Activated CD4-positive, alpha-beta T cell treated with anti-CD3 and anti-CD28 coated beads for 48 hours (primary cell): ENCODE data around the gene CHST15.

ENCODE experiments used
- DNase-seq: peaks from one replicate; pipeline ENCODE4 v3.0.0-alpha.2; 2020

Gene CHST15, protein sequence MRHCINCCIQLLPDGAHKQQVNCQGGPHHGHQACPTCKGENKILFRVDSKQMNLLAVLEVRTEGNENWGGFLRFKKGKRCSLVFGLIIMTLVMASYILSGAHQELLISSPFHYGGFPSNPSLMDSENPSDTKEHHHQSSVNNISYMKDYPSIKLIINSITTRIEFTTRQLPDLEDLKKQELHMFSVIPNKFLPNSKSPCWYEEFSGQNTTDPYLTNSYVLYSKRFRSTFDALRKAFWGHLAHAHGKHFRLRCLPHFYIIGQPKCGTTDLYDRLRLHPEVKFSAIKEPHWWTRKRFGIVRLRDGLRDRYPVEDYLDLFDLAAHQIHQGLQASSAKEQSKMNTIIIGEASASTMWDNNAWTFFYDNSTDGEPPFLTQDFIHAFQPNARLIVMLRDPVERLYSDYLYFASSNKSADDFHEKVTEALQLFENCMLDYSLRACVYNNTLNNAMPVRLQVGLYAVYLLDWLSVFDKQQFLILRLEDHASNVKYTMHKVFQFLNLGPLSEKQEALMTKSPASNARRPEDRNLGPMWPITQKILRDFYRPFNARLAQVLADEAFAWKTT

DNA sequence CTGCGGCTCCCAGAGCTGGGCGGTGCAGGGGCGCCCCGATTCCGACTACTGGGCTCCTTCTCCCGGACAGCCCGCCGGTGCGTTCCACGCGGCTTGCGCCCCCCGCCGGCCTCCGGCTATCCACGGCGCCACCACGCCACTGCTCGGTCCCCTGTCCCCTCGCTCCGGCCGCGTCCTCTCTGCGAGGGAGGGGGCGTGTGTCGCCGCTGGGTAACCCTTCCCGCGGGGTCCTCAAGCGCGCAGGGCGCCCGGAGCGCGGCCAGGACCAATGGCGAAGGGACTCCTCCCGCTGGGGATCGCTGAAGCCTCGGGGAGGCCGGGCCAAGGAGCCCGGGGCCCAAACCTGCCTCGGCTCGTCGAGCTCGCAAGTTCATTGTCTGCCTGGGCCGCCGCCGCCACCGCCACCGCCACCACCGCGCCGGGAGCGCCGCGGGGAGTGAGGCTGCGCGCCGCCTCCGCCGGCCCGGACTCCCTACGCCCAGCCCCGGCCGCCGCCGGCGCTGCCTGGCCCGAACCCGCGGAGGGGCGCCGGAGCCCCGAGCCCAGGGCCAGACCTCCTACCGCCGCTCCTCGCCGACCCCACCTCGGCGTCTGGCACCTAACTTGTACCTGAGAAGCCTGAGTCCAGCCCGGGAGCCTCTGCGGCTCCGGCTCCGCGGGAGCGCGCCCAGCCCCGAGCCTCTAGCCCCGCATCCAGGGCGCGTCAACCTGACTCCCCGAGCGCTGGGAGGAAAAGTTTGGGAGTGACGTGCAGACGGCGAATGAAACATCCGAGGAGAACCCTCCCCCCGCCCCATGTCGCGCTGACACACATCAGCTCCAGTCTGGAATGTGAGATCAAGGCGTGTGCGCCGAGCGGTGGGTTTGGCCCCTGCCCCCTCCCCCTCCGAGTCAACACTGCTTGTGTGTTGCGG, at the start of gene CHST15:
TSS of gene CHST15 (minus strand) at position 739 of the 914 bp plus-strand sequence. CDS start 47,386 bp downstream, outside the sequence.
- DNase-seq = peak; percentile 19

DNA sequence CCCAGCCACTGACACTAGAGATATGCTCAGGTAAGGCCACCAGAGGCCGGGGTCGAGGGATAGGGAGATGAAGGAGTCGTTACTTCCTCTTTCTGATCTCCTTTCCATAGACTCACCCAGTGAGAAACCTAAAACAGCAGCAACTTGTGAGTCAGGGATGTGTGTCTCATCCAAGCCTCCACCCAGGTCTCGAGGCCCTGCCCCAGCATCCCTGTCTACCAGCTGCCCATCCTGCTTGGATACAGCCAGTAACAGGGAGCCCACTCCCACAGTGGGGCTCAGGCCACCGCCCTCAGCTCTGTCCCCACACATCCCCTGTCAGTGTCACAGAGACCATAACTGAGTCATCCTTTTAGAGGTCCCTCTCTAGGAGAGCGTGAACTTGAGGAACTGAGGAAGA, 49.6 kb upstream of the CHST15 start:
- DNase-seq = no peak

DNA sequence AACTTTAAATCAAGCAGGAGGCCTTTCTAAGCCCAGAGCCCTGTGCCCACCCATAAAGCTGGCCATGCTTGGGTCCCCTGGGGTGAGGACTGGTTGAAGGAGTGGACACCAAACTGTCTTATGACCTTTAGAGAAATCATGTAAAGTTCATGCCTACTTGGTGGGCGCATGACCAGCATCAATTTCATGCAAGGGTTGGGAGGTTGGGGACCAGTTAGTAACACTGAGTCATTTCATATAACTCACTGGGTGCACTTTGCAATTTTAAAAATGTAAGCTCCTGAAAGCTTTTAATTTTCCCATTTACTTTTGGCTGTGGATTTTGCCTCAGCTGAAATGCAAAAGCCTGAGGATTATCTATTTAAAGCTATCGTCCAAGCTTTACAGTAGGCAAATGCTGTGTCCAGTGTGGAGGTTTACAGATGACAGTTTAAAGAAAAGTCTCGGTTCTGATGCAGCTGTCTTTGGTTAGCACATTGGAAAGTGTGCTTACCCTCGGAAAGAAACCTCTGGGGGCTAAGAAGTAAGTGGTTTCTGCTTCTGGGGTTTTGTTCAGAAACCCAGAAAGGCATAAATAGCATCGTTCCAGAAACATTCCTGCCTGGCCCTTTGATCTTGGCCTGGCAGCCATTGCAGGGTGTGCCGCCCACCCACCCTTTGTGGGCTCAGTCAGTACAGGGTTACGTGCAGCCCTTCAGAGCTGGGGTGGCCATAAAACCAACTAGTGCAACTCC, 48.8 kb upstream of the CHST15 start:
- DNase-seq = no peak

DNA sequence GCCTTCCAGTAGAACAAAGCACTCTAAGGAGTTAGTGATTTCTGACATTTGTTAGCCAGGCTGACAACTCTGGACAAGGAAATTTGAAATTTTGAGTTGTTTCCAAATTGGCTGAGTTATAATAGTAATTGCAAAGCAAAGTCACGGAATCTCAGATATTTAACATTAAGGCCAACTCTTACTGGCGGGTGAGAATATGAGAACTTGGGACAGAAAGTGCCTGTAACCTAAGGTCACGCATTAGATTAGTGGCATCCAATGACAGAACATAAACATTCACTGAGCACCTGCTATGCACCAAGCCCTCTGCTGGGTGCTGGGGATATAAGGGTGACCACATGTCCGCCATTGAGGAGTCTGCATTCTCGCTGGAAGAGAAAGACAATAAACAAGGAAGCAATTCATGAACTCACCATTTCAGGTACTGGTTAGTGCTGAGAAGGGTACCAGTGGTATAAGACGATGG, 45.5 kb upstream of the CHST15 start:
- no peak for DNase-seq

DNA sequence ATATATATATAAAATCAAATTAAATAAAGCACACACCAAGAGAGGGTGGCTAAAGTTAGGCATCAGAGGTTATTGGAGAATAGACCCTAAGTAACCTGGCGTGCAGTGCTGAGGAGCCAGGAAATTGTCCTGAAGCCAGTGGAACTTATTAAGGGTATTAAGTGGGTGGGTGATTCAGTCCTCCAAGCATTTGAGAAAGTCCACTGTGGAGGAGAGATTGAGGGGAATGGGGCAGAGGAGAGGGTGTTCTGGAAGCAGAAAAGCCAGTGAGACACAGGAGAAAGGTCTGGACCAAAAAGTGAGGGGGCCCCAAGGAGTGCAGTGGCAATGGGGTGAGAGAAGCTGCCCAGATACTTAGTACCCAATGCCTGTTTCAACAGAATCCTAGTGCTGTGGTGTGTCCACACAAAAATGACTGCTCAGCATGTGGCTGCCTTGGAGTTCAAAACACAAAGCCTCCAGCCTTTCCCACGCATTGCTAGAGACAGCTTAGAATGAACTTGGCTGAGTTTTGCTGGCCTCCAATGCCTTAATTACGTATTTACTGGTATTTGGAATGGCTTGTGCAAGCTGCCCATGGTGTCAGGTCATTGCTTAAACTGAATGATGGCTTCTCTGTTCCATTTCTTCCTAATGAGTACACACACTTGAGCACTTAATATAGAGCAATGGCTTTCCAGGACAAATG, 44.9 kb upstream of the CHST15 start:
- DNase-seq = no peak

DNA sequence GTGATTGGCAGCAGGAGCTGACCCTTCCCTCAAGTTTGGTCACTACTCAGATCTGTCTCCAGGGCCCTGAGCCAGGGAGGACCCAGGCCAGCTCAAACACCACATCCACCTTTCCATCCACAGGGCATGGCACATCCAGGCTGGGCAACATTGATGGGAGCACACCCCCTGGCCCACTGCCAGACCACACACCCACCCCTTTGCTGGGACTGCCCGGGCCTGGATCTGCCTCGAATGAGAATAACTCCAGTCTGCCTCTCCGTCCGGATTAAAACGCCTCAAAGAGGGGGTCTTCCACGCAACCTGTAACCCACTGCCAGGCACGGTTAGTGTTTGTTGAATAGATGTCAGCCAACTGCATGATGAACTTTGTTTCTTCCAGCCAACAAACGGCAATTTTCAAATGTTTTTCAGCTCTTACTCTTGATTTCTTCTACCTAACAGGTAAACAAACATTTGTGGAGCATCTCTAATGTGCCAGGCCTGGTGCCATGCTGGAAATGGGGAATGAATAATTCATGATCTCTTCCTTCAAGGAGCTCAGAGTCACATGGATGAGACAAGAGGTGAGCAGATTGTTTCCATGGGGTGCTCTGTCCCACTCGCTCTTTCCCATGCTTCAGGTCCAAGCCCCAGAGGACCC, 41.0 kb upstream of the CHST15 start:
- no peak for DNase-seq

DNA sequence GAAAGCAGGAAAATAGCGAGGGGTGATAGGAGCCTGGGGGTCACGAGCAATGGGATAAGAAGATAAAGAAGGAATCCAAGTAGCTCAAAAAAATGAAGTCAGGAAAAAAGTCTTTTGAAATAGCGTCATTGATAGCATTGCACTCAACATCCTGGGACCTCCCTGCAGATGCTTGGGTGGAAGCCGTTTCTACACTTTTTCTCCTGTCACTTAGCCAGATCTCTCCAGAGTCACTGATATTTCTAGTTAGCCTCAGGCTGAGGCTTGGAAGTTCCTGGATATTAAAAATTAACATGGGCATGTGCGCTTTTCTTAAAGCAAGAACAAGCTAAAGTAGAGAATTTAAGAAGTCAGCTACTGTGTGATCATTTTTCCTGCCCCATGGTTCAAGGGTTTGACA, 39.5 kb upstream of the CHST15 start:
- no peak for DNase-seq

DNA sequence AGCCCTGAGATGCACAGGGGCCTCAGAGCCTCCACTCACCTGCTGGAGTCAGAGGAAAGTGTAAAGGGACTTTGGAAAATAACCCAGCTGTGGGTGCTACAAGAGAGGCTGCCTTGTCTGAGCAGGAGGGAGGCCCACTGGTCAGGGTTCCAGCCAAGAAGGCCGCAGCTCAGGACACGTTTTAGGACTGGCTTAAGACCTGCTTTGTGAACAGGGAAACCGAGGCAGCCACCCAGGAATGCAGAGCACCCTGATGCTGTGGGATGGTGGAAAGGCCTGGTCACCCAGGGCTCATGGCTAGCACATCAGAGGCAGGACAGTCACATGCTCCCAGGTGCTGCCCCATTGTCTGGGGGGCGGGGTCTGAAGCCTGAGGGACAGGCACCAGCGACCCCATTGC, 38.9 kb upstream of the CHST15 start:
- DNase-seq = no peak

DNA sequence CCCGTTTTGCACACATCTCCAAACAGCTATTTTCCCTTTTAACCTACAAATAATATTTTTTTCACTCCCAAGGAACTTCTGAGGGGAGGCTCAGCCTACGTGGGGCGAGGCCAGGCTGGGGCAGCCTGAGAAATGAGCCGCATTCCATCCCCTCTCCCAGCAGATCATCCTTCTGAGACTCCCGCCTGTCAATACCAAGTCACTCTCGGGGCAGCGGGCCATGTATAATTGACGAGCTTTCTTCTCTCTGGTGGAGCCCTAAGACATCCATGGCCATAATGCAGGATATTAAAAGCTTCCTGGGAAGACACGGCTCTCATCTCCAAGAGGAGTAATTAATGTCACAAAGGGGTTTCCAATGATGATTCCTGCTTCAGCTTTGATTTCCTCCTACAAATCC, 37.8 kb upstream of the CHST15 start:
- no peak for DNase-seq

DNA sequence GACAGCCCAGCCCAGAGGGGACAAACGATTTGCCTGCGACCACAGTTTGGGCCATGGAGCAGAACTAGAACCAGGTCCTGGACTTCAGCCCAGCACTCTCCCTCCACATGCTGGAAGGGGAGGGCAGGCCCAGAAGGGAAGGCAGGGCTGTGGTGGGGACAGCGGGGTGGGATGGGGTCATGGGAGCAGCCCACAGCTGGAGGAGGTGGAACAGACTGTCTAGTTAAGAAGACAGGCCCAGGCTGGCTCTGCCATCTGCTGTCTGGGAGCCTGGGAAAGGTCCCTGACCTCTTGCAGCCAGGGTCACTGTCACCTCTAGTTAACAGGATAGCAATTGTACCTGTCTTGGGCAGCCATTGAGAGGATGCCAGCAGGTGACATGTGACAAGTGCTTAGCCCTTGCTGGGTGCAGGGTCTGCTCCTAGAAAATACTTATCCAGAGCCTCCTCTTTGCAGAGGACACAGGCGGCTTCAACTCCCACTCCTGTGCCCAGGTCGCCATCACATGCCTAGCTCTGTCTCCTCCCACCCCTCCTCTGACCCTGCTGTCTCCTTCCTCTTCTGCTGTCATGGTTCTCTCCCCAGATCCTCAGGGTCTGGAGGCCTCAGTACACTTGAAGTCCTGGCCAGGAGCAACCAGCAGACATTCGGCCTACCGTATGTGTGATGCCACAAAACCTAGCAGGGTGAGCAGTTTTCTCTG, 37.0 kb upstream of the CHST15 start:
- DNase-seq = no peak

DNA sequence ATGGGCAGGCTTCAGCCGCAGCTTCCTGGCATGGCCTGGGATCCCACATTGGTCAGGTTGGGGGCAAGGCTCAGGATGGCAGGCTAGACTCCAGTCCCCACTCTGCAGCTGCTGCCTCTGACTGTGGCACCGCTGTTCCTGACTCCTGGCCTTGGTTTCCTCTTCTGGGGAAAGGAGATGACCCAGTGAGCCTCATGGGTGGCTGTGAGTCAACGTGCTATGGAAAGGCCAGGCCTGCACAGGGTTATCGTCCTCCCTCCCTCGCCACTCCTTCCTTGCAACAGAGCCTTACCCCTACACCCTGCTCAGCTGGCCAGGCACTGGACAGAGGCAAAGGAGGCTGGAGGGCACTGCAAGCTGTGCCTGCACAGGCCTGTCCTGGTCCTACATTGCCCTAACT, 36.1 kb upstream of the CHST15 start:
- no peak for DNase-seq

DNA sequence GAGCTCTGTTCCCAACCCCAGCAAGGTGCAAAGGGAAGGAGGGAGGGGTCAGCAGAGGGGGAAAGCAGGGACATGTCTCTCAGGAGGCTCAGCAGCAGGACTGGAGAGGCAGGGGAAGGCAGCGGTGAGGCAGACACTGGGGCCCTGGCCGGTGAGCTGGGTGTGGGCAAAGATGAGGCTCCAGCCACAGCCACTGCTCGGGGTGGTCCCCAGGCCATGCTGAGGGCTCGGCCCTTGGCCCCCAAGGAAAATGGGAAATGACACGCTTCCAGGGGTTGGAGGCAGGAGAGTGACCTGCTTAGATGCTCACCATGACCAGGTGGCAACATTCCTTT, 35.4 kb upstream of the CHST15 start:
- no peak for DNase-seq

DNA sequence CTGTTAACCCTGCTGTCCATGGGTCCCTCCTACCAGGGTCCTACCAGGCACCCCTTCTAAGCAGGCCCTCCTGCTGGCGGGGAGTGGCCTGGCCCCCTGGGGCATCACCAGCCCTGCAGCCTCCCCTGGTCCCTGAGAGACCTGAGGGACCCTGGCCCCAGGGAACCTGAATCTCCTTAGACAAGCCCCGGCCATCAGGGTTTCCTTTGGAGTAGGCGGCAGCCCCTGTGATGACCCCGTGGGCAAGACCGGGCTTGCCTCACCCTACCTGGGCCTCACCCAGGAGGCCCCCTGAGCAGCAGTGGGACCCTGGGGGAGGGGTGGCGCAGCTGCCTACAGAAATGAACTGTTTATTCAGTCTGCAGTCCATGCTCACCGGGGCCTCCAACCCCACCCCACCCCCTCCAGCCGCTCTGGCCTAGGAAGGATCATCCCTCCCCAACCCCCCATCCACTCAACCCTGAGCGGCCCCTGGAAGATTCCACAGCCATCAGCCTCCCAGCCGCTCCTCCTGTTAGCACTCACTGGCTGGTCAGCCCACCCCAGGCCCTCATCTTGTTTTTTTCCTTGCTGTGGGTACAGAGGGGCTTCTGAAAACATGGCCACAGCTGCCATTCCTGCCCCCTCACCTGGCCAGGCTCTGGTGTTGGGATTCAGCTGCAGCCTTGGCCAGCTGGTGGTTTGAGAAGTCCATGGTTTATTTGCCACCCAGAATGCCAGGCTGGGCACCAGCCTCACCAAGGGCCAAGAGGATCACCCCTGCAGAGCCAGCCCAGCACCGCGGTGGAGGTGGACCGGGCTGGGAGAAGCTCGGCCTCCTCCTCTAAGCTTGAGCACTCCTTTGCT, 34.8 kb upstream of the CHST15 start:
- no peak for DNase-seq

DNA sequence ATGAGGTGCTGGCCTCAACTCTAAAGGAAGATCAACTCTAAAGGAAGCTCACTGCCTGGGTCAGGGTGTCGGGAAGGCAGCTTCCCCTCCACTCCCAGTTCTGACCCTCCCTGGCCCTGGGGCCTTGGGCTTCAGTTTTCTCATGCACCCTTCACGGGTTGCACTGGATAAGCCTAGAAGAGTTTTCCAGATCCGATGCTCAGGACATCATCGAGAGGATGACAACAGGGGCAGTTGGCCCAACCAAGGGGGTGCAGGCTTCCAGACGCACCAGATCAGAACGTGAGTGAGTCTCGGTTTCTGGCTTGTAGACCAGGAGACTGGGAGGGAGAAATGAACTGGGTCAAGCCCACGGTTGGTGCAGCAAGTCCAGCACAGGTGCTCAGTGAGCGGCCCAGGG, 34.2 kb upstream of the CHST15 start:
- DNase-seq = no peak

DNA sequence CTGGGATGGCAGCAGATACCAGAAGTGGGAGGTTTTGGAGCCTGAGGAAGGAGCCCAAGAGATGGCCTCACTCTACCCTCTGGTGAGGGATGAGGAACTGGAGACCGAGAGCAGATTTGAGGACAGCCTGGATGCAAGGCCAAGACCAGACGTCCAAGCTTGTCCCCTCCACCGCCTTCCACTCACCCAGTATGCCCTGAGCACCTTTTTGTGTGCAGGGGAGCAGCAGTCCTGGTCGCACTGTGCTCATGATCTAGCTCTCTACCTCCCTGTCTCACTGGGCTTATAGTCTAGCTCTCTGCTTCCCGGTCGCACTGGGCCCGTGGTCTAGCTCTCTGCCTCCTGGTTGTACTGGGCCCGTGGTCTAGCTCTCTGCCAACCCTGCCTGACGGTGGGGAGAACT, 33.6 kb upstream of the CHST15 start:
- no peak for DNase-seq

DNA sequence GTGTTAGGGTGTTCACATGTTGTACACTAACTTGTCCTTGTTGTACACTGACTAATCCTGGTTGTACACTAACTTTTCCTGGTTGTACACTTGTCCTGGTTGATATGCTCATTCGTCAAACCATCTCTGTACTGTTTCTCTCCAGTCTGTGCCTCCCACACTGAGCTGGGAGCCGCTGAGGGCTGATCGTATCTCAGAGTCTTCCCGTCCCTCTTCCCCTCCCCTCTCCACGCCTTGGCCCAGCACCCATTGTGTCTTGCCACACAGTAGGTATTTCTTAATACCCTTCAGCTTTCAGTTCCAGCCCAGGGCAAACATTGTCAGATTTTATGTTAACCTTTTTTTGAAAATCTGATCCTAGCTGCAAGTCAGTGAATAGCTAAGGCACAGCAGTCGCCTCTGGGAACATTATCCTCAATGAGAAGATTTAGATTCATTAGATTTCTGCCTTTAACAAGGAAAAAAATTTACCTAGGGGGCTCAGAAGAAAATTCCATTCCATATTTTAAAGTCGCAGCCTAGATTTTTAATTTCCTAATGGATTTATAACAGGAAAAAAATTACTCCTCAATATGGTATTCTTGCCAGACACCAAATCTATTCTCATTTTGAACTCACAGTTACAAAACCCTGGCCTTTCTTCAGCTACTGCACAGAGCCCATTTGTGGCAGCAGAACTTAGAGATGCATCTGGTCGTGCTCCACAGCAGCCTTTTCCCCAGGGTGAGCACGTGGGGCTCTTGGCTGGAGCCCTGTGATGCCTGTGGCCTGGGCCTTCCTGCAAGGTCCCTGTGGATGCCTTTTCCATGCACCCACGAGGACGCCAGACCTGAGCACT, 33.0 kb upstream of the CHST15 start:
- no peak for DNase-seq

DNA sequence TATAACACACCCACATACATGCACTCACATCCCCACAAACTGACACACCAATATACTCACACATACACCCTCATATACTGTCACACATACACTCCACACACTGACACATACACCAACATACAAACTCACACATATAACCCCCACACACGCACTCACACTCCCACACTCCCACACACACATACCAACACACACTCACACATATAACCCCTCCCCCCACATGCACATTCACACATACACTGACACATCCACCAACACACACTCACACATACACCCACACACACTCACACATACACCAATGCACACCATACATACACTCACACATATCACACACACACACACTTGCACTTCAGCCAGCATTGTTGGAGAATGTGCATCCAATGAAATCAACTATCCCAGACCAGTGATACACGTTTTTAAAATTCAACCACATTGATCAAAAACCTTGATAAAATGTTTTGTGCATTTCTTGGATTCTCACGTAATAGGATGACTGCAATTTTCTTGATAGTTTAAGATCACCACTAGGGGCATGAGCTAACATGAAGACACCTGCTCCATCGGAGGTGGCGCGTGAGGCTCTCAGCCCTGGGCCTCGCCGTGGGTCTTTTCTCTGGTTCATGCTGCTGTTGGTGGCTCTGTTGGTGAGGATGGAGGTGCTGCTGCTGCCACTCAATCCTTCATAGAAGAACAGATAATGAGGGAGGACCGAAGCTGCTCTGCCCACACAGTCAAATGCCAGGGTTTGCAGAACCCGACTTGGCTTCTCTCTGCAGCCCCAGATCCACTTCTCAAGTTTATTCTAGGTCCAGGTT, 32.1 kb upstream of the CHST15 start:
- DNase-seq = no peak

DNA sequence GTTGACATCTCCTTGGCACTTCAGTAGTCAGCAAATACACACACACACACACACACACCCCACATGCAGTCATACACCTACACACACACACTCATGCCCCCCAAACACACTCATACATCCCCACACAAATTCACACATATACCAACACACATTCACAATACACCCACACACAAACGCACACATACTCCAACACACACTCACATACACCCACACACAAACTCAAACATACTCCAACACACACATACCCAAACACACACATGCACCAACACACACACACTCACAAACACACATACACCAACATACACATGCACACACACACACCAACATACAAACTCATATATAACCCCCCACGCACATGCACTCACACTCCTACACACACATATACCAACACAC, 31.4 kb upstream of the CHST15 start:
- DNase-seq = no peak
